Mucosa of descending colon (tissue), 3 donors: ENCODE results near the gene ANKRD10. TPM values are rescaled to one million over a fixed set of nuclear protein-coding genes. Genes with fewer than 3 reads are reported as not detected.

Experiments used
- ATAC-seq: fragments of 200-7000 bp; cut with Tn5 transposase; one replicate; pipeline ENCODE4 v1.9.1; 2020; ENCODE audit warnings: mild to moderate bottlenecking, moderate library complexity
- DNase-seq, 3 donors: peaks; one replicate each; pipeline ENCODE4 v3.0.0-alpha.2; 2020
- H3K36me3 ChIP-seq: fragments of 200-600 bp; one replicate; pipeline ENCODE4 v1.8.0; 2021; ENCODE audit warnings: low read depth, mild to moderate bottlenecking
- H3K4me1 ChIP-seq: fragments of 200-600 bp; one replicate; pipeline ENCODE4 v1.8.0; 2021; ENCODE audit warnings: low read depth, mild to moderate bottlenecking
- H3K4me3 ChIP-seq: fragments of 200-600 bp; one replicate; pipeline ENCODE4 v1.8.0; 2021; ENCODE audit warnings: mild to moderate bottlenecking
- H3K9me3 ChIP-seq: fragments of 200-600 bp; one replicate; pipeline ENCODE4 v1.8.0; 2021; ENCODE audit warnings: mild to moderate bottlenecking
- intact Hi-C, 2 donors: fragments of 100-400 bp; cut with DNase I in 1 of 2; cut with micrococcal nuclease in 1 of 2; formaldehyde crosslinking; loops; one replicate each; pipeline versions ENCODE4 v1.11.0 to v1.11.1; 2022; cut with DNase I, micrococcal nuclease
- total RNA-seq, 3 donors: library from RNA; stranded (reverse); fragmentation: NEBNext Ultra II Directional in 2 of 3; extraction: Animal tissue kit (Norgen Biotek cat#: 25700) in 2 of 3; gene quantifications; one replicate each; pipeline versions ENCODE4 v1.2.1 to v1.2.4, GENCODE V29; 2021 to 2023
- TF ChIP-seq, protein P1 (sequence below): fragments of 200-600 bp; IDR thresholded peaks from one replicate; pipeline ENCODE4 v1.8.0; 2022; ENCODE audit warnings: antibody characterized with exemption, mild to moderate bottlenecking
- donor health status: DM: no; HTN: no; CAD: no; lungs with moderate emphysema.
- donor health status: DM: no; HTN: no; CAD: no.
- donor health status: DM: no; HTN: yes; CAD: no.

ANKRD10 gene
- total RNA-seq, 3 donors from 2014 or later: 120 to 157 (median 155) TPM

DNA sequence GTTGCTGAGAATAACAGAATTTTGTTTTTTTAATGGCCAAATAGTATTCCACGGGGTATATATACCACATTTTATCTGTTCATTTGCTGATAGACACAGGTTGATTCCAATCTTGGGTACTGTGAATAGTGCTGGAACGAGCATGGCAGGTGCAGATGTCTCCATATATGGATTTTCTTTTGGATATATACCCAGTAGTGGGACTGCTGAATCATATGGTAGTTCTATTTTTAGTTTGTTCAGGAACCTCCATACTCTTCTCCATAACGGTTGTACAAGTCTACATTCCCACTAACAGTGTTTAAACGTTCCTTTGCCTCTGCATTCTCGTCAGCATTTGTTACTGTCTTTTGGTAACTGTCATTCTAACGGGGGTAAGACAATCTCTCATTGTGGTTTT, 17.3 kb downstream of the ANKRD10 start:
- TF ChIP-seq, protein P1, sequence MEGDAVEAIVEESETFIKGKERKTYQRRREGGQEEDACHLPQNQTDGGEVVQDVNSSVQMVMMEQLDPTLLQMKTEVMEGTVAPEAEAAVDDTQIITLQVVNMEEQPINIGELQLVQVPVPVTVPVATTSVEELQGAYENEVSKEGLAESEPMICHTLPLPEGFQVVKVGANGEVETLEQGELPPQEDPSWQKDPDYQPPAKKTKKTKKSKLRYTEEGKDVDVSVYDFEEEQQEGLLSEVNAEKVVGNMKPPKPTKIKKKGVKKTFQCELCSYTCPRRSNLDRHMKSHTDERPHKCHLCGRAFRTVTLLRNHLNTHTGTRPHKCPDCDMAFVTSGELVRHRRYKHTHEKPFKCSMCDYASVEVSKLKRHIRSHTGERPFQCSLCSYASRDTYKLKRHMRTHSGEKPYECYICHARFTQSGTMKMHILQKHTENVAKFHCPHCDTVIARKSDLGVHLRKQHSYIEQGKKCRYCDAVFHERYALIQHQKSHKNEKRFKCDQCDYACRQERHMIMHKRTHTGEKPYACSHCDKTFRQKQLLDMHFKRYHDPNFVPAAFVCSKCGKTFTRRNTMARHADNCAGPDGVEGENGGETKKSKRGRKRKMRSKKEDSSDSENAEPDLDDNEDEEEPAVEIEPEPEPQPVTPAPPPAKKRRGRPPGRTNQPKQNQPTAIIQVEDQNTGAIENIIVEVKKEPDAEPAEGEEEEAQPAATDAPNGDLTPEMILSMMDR: no peak
- H3K36me3 ChIP-seq: no peaks in the 10 kb centered on the region

DNA sequence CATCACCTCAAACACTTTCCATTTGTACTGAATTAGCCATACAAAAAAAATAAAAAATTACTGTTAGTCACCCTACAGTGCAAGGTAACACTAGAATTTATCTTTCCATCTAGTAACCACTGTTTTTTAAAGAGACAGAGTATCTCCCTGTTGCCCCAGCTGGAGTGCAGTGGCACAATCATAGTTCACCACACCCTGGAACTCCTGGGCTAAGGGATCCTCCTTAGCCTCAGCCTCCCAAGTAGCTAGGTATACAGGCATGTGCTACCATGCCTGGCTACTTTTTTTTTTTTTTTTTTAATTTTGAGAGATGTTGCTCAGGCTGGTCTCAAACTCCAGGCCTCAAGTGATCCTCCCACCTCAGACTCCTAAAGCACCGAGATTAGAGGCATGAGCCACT, 17.9 kb downstream of the ANKRD10 start:
- Histone ChIP-seq H3K36me3 (no peaks in the 10 kb centered on the region), H3K4me1 (no peaks in the 10 kb centered on the region), H3K9me3 (no peaks in the 10 kb centered on the region), H3K4me3 (no peak overlapping the region)
- DNase-seq (no peak), ATAC-seq (no peak)
- intact Hi-C loops: no loop called here
- TF ChIP-seq, protein P1: no peak

More for the DNA sequence above, 17.3 kb downstream of the ANKRD10 start:
- Histone ChIP-seq H3K4me3 (no peak overlapping the region), H3K4me1 (no peaks in the 10 kb centered on the region), H3K9me3 (no peaks in the 10 kb centered on the region)
- intact Hi-C loops: no loop called here
- no peak for ATAC-seq
- no peak for DNase-seq

DNA sequence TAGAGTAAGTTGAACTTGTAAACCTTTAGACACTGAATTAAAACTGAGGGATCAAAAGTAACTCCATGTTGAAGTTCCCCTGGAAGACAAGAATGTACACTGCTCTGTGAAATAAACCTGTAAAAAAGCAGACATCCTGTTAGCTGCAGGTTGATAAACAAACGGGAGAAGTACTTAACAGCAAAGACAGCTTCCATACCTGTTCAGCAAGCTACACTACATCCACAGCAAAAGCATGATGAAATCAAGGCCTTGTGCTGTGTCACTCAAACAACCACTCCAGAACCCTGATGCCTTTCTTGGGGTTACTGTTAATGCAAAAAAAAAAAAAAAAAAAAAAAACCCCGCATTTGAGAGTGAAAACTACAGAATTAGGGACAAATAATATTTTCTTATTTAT, 20.8 kb downstream of the ANKRD10 start:
- H3K4me3 ChIP-seq: no peak overlapping the region
- DNase-seq (no peak), ATAC-seq (no peak)
- intact Hi-C loops: no loop called here
- TF ChIP-seq, protein P1: no peak
- H3K9me3 ChIP-seq: no peaks in the 10 kb centered on the region
- no peaks in the 10 kb centered on the region for H3K4me1 ChIP-seq
- H3K36me3 ChIP-seq: no peaks in the 10 kb centered on the region

- Histone ChIP-seq H3K36me3 (no peaks in the 10 kb centered on the region), H3K9me3 (no peaks in the 10 kb centered on the region), H3K4me3 (no peak overlapping the region), H3K4me1 (no peaks in the 10 kb centered on the region)
- TF ChIP-seq, protein P1: no peak
- ATAC-seq: no peak
- DNase-seq: no peak
- intact Hi-C loops: no loop called here
These were observed 21.3 kb downstream of the ANKRD10 start for GRCh38 chr13:110893571-110893970.

- intact Hi-C loops: no loop called here
- ATAC-seq: no peak
- Histone ChIP-seq H3K9me3 (no peaks in the 10 kb centered on the region), H3K36me3 (no peaks in the 10 kb centered on the region), H3K4me3 (no peak overlapping the region), H3K4me1 (peaks cover 10% of the 10 kb centered on the region)
- TF ChIP-seq, protein P1: no peak
- no peak for DNase-seq
These were observed 24.3 kb downstream of the ANKRD10 start for GRCh38 chr13:110890279-110891165.
